Fibroblast of skin of right quadriceps (primary cell): ENCODE measurements around the gene GANC.

Experiments
- DNase-seq: peaks from one replicate; pipeline ENCODE4 v3.0.0-alpha.2; 2013

Gene GANC

DNA sequence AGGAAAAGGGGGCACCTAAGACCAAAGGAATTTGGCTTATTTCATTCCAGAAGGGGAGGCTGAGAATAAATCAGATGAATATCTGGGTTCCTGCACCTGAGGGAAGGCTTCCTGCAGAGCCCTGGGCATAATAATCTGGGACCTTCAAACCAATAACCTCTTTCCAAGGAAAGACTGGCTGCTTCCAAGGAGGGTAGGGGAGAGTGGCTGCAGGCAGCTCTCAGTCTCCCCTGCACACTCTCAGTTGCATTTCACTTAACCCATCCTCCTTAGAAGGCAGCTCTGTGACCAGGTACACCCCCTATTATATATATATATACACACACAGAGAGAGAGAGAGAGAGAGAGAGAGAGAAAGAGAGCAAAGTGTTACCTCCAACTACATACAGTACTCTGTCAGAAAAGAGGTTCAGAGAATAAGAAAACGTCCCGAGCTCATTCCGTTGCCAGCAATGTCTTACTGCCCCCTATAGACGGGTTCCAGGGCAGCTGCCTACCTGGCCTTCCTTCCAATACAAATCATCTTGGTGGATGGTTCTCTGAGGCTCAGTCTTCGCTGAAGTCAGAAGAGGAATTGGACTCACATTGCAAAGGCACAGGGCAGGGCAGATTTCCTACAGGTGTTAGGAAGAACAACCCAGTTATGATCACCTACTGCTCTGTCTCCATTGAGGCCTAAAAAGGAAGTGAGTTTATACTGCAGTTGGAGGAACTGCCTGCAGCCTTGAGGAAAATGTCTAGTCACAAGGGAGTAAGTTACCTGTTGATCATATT lies 112.4 kb downstream of the GANC start:
- DNase-seq: peak; percentile 45

GRCh38 chr15:42385980-42386700 lies 113.1 kb downstream of the GANC start:
- no peak for DNase-seq

DNA sequence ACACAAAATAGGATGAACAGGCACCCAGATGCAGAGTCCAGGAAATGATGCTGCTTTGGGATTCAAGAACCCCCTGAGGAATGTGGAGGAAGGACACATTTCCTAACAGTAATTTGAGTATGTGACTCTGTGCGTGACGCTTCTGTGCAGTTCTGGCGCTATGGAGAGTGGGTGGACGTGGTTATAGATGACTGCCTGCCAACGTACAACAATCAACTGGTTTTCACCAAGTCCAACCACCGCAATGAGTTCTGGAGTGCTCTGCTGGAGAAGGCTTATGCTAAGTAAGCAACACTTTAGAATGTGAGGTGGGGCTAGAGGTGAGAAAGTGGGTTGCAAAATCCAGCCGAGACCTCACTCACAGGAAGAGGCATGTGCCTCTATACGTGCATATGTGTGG lies 114.6 kb downstream of the GANC start:
- DNase-seq: peak; percentile 25

DNA sequence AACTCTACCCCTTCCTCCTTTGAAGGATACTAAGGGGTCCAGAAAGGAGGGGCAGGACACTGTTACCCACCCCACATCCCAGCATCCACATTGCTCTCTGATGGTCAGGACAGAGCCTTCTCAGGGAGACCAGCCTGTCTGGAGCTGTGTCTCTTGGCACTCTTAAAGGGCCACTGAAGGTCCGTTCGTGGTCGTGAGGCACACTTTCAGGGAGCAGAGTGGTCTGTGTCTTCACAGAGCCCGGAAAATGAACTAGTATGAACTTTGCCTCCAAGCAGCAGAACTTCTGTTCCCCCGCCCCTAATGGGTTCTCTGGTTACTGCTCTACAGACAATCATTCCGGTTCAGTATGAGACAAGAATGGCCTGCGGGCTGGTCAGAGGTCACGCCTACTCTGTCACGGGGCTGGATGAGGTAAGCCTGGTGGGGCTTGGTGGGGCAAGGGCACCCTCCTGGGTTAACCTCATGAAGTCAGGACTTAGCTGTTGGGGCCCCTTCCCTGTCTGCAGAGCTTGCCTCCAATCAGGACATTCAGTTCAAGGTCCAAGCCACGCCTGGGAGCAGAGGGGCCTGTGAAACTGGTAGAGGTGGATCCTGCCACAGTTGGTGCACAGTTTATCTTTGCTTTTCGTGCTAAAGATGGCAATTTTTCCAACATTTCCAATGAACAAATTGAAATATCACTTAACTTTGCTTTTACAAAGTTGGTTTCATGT lies 119.5 kb downstream of the GANC start:
- DNase-seq: no peak

- DNase-seq: no peak
Measured at GRCh38 chr15:42394106-42394505, 121.1 kb downstream of the GANC start.

GRCh38 chr15:42395838-42396237 lies 122.8 kb downstream of the GANC start:
- no peak for DNase-seq

- DNase-seq: no peak
Measured at GRCh38 chr15:42401544-42402454, 128.8 kb downstream of the GANC start.

DNA sequence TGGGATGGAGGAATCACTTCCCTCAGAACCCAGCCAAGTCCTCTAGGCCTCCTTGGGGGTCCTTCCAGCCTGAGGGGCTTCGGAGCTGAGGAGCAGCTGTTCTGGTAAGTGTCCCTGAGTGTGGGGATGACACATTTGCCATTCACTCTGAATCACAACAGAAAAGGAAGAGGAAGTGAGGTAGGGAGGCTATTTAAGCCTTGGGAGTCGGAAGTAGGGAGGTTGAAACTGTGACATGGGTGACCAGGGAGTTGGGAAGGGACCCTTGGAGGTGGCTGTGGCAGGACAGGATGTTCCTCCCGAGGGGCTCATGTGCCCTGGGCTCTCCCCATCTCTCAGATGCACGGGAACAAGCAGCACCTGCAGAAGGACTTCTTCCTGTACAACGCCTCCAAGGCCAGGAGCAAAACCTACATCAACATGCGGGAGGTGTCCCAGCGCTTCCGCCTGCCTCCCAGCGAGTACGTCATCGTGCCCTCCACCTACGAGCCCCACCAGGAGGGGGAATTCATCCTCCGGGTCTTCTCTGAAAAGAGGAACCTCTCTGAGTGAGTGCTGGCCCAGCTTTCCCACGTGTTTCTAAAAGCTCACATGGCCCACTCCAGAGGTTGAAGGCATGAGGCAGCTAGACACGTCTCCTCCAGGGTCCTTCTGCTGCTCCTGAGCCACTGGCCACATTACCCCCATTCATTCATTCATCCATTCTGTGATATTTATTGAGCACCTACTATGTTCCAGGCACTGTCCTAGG lies 129.6 kb downstream of the GANC start:
- no peak for DNase-seq

GRCh38 chr15:42403389-42403788 lies 130.4 kb downstream of the GANC start:
- no peak for DNase-seq

DNA sequence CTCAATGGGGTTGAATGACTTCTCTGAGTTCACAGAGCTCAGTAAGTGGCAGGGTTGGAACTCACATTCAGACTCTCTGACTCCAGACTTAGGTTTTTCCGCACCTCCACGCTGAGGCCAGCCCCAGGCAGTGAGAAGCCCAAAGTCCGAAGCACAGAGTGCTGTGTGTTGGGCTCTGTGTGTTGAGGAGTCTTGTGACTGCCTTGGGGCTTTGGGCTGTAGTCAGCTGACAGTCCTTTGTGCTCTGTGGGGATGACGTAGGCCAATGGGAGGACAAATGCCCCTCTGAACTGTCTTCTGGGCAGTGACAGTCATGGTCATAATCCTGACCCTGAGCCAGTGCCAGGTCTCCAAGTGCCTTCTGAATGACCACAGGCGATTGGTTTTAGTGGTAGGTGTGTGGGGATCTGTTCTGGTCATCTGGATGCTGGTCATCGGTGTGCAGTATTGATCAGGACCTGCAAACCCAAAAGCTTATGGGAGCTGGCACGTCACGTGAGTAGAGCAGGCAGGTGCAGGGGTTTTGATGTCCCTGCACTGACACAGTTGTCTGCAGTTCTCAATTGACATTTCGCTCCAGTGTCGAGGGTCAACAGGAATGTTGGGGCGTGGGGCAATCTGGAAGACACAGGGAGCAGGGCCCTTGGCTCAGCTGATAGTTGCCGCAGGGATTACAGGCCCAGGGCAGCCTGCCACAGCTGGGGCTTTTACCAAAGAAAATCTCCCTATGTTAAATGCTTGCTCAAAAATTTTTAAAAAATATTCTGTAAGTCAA lies 131.6 kb downstream of the GANC start:
- DNase-seq: no peak

- no peak for DNase-seq
Measured at GRCh38 chr15:42405863-42406482, 133.0 kb downstream of the GANC start.
